ENCODE results near the gene PSMD5. TPM values are rescaled to one million over a fixed set of nuclear protein-coding genes. Genes with fewer than 3 reads are reported as not detected.

Gene PSMD5
- total and polyA plus RNA-seq, 2 of the 4 experiments (the other 2 are of a cell fraction), result 25.6 to 26.1 TPM

GRCh38 chr9:120818595-120818994 lies 24.1 kb downstream of the PSMD5 start:
- H3K79me1 ChIP-seq (ENCODE audit: low read depth in 1 of 2, low read length in 2 of 2), result no peaks in the 10 kb centered on the region
- DNase-seq (no peak), ATAC-seq (ENCODE audit: low read depth) (no peak)
- no peak overlapping the region for H3K4ac ChIP-seq (ENCODE audit: low read depth, low read length)
- H3K27ac ChIP-seq (ENCODE audit: insufficient read depth, low read length), result no peak overlapping the region
- in situ Hi-C loops (cut with MboI; ENCODE audit: low sequenced_read_pairs) (no loop called here), intact Hi-C loops (cut with micrococcal nuclease) (no loop called here), dilution Hi-C loops (cut with HindIII; ENCODE audit: low sequenced_read_pairs, unreplicated experiment) (no loop called here)
- no peak overlapping the region for H4K91ac ChIP-seq (ENCODE audit: insufficient read depth, low read depth, low read length)
- no peaks in the 10 kb centered on the region for H3K4me1 ChIP-seq (ENCODE audit: control insufficient read depth, insufficient read depth, low read length)
- H2BK15ac ChIP-seq (ENCODE audit: low read depth, low read length), result no peak overlapping the region
- H3K9me1 ChIP-seq (ENCODE audit: insufficient read depth, low read length), result no peaks in the 10 kb centered on the region
- no peak overlapping the region for H3K56ac ChIP-seq (ENCODE audit: extremely low read depth, insufficient read depth, low read length)
- H4K8ac ChIP-seq (ENCODE audit: low read depth in 2 of 2, low read length in 2 of 2), result no peak overlapping the region
- no peak overlapping the region for H4K5ac ChIP-seq (ENCODE audit: low read depth, low read length)
- H3K23ac ChIP-seq (ENCODE audit: low read depth, low read length), result no peak overlapping the region
- no peak overlapping the region for H2BK5ac ChIP-seq (ENCODE audit: low read depth, low read length, poor library complexity, severe bottlenecking)
- ChIA-PET CTCF (no interaction called here), POLR2A (ENCODE audit: unreplicated experiment) (no interaction called here)
- H3K18ac ChIP-seq (ENCODE audit: low read depth, low read length), result no peak overlapping the region
- no peak overlapping the region for H3K9ac ChIP-seq (ENCODE audit: low read depth, low read length)
- no peak overlapping the region for H2AFZ ChIP-seq (replicated peaks; ENCODE audit: low read length, poor library complexity)
- H2AK9ac ChIP-seq (replicated peaks; ENCODE audit: low read depth, low read length, poor library complexity), result no peak overlapping the region
- H3K14ac ChIP-seq (replicated peaks; ENCODE audit: low read depth, low read length), result no peak overlapping the region
- H3K4me2 ChIP-seq (ENCODE audit: low read depth, low read length), result no peak overlapping the region
- no peak overlapping the region for H2BK120ac ChIP-seq (ENCODE audit: low read depth, low read length)
- no peak for TF ChIP-seq CEBPB (IDR thresholded peaks at IDR 0.05; ENCODE audit: low read depth, low read length)
- H3K36me3 ChIP-seq (ENCODE audit: control insufficient read depth, insufficient read depth, low read length), result peaks cover 24% of the 10 kb centered on the region
- BruUV-seq (replicated peaks), result no TSS peak
- WGBS, 2 experiments (ENCODE audit: extremely low coverage in 2 of 2, insufficient read length in 1 of 2), result no CpG with 5 or more reads among the region's 1 CpG
- H2AK5ac ChIP-seq (ENCODE audit: low read depth, low read length), result no peak overlapping the region
- H3K4me3 ChIP-seq (ENCODE audit: insufficient read depth, low read depth, low read length), result no peak overlapping the region
- H4K20me1 ChIP-seq (ENCODE audit: insufficient read depth, low read length), result no peaks in the 10 kb centered on the region
- no peaks in the 10 kb centered on the region for H3K27me3 ChIP-seq (ENCODE audit: control insufficient read depth, insufficient read depth, low read length)
- H3K9me3 ChIP-seq (ENCODE audit: control insufficient read depth, insufficient read depth, low read length), result no peaks in the 10 kb centered on the region
- H2BK20ac ChIP-seq (ENCODE audit: low read depth, low read length), result no peak overlapping the region

All from IMR-90 (cell line).